RPMI8226 (cell line): ENCODE measurements around the gene COX19.

Experiments used
- DNase-seq: peaks from one replicate; pipeline ENCODE4 v3.0.0-alpha.2; 2015

COX19 gene

DNA sequence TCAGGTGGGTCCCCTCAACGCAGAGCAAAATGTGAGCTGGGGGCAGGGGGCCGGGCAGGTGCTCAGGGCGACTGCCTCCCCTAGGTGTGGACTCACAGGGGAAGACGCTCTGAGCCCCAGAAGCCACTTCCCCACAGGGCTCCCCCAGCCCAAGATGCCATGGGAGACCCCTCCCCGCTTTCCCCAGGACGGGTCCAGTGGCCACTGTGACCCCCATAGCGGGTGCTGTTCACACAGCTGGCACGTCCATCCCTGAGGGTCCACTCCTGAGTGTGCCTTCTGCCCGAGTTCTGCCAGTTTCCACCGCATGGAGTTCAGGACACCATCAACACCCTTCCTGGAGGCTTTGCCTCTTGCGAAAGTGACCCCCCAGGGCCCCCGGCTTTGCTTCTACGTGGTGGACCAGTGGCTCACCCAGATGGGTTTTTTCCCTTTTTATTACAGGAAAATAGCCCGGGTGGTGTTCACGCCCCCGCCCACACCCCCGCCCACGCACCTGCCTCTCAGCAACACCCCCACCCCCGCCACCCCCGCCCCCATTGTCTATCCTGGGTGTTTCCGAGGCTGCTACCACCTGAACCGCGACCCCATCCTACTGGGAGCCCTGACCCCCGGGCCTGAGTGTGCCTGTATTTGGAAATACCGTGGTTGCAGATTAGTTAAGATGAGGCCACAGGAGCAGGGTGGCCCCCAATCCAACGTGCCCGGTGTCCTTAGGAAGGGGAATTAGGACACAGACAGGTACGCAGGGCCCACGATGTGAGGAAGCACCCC is 52.8 kb downstream of the COX19 start:
- DNase-seq, result no peak

- DNase-seq, result no peak
Measured at GRCh38 chr7:921581-922333, 53.6 kb downstream of the COX19 start.

GRCh38 chr7:921071-921461 is 54.3 kb downstream of the COX19 start:
- DNase-seq, result no peak

DNA sequence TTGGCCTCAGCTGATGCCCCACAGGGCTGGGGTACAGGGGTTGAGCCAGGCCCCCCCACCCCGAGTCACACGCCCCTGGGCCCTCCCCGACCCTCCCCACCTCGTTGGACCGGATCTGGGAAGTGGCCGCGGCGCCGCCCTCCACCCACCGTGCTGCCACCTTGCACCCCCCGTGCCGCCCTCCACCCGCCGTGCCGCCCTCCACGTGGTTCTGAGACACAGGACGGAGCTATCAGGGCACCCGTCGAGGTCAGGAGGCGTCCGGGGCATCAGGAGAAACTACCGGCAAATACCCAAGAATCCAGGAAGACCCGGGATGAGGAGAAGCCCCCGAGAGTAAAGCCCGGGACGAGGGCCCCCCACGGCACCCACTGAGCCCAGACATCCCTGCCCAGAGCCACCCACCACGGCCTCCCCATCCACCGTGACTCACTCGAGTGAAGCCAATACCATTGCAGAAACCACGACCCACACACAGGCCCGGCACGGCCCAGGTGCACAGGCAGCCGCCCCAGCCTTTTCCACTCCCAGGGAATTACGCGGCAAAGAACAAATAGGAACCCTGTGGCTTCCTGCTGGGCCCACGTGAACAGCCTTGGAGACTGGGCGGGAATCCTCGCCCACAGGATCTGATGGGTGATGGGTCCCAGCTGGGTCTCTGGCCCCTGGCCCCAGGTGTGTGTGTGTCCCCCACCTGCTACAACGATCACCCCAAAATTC is 54.8 kb downstream of the COX19 start:
- DNase-seq, result no peak

GRCh38 chr7:919924-920341 is 55.4 kb downstream of the COX19 start:
- no peak for DNase-seq

- DNase-seq, result no peak
Measured at GRCh38 chr7:919114-919442, 56.3 kb downstream of the COX19 start.

GRCh38 chr7:918441-919113 is 56.8 kb downstream of the COX19 start:
- no peak for DNase-seq

DNA sequence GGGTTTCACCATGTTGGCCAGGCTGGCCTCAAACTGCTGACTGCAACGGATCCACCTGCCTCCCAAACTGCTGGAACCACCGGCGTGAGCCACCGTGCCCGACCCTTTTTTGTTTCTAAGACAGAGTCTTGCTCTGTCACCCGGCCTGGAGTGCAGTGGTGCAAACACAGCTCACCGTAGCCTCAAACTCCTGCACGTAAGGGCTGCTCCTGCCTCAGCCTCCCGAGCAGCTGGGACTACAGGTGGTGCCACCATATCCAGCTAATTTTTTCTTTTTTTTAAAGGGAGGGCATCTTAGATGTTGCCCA is 57.3 kb downstream of the COX19 start:
- DNase-seq, result no peak

DNA sequence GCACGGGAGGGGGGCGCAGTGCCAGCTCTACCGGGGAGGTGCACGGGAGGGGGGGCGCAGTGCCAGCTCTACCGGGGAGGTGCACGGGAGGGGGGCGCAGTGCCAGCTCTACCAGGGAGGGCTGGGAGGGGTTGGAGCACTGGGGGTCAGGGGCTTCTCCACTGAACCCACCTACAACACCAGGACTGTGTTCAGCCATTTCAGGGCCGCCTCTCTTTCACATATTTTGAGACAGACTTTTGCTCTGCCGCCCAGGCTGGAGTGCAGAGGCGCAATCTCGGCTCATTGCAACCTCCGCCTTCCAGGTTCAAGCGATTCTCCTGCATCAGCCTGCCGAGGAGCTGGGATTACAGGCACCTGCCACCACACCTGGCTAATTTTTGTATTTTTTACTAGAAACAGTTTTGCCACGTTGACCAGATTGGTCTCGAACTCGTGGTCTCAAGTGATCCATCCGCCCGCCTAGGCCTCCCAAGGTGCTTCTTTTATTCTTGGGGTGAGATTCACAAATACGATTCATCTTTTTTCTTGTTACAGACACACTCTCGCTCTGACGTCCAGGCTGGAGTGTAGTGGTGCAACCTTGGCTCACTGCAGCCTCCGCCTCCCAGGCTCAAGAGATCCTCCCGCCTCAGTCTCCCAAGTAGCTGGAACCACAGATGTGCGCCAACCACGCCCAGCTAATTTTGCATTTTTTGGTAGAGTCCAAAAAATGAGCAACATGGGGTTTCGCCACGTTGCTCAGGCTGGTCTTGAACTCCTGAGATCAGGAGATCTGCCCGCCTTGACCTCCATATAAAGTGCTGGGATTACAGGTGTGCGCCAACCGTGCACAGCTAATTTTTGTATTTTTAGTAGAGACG is 57.9 kb downstream of the COX19 start:
- DNase-seq, result no peak

- DNase-seq, result peak; percentile 53
Measured at GRCh38 chr7:916291-916941, 58.9 kb downstream of the COX19 start.
